ENCODE data around the gene APBA2.

The APBA2 gene

GRCh38 chr15:29127506-29128430 is 242.0 kb downstream of the APBA2 start:
- DNase-seq: peak; percentile 18

- no peak for DNase-seq
Observed at GRCh38 chr15:29128671-29129070, 242.9 kb downstream of the APBA2 start.

- DNase-seq: no peak
Observed at GRCh38 chr15:29129221-29129620, 243.4 kb downstream of the APBA2 start.

- no peak for DNase-seq
Observed at GRCh38 chr15:29129926-29130325, 244.2 kb downstream of the APBA2 start.

- DNase-seq: peak; percentile 23
Observed at GRCh38 chr15:29130476-29130875, 244.7 kb downstream of the APBA2 start.

GRCh38 chr15:29130951-29131839 is 245.4 kb downstream of the APBA2 start:
- no peak for DNase-seq

GRCh38 chr15:29131840-29132420 is 246.2 kb downstream of the APBA2 start:
- DNase-seq: peak; percentile 30

GRCh38 chr15:29132735-29133181 is 247.0 kb downstream of the APBA2 start:
- no peak for DNase-seq

- DNase-seq: no peak
Observed at GRCh38 chr15:29133321-29133720, 247.5 kb downstream of the APBA2 start.

GRCh38 chr15:29133791-29134190 is 248.0 kb downstream of the APBA2 start:
- DNase-seq: no peak

- no peak for DNase-seq
Observed at GRCh38 chr15:29134239-29134638, 248.5 kb downstream of the APBA2 start.

GRCh38 chr15:29134641-29135308 is 249.0 kb downstream of the APBA2 start:
- DNase-seq: no peak

- DNase-seq: no peak
Observed at GRCh38 chr15:29135309-29135657, 249.5 kb downstream of the APBA2 start.

GRCh38 chr15:29135702-29136646 is 250.2 kb downstream of the APBA2 start:
- DNase-seq: no peak

- peak; percentile 23 for DNase-seq
Observed at GRCh38 chr15:29138260-29138659, 252.5 kb downstream of the APBA2 start.

GRCh38 chr15:29139072-29139471 is 253.3 kb downstream of the APBA2 start:
- no peak for DNase-seq

GRCh38 chr15:29139540-29140459 is 254.0 kb downstream of the APBA2 start:
- DNase-seq: peak; percentile 93

GRCh38 chr15:29140475-29141307 is 254.9 kb downstream of the APBA2 start:
- DNase-seq: peak; percentile 94
